DOHH2 (cell line): ENCODE data around the gene SEC31A.

Experiments
- H3F3A ChIP-seq: fragments of 200-600 bp; sonication (generic), shearing (Covaris generic); 2 replicates; pipeline ENCODE4 v1.6.0; 2016; ENCODE audit warnings: antibody characterized with exemption, mild to moderate bottlenecking; ENCODE audit not compliant: control insufficient read depth, insufficient read depth
- H3K27ac ChIP-seq: fragments of 200-600 bp; sonication (generic); 2 replicates; pipeline ENCODE4 v1.5.1; 2014; ENCODE audit warnings: low read depth, mild to moderate bottlenecking, low read length, moderate library complexity
- H3K27me3 ChIP-seq: fragments of 200-600 bp; sonication (generic); 2 replicates; pipeline ENCODE4 v1.6.1; 2014; ENCODE audit warnings: mild to moderate bottlenecking, low read length, mixed read lengths; ENCODE audit not compliant: control insufficient read depth
- H3K36me3 ChIP-seq: fragments of 200-600 bp; sonication (generic); 2 replicates; pipeline ENCODE4 v1.6.1; 2014; ENCODE audit warnings: mild to moderate bottlenecking, low read length, moderate library complexity, mixed read lengths; ENCODE audit not compliant: control insufficient read depth
- H3K4me1 ChIP-seq: fragments of 200-600 bp; sonication (generic); 2 replicates; pipeline ENCODE4 v1.6.1; 2014; ENCODE audit warnings: mild to moderate bottlenecking, low read length, mixed read lengths; ENCODE audit not compliant: control insufficient read depth
- H3K4me2 ChIP-seq: fragments of 200-600 bp; sonication (generic); 2 replicates; pipeline ENCODE4 v1.6.0; 2014; ENCODE audit warnings: mild to moderate bottlenecking, low read length, moderate library complexity
- H3K4me3 ChIP-seq: fragments of 200-600 bp; sonication (generic); 2 replicates; pipeline ENCODE4 v1.5.1; 2014; ENCODE audit warnings: mild to moderate bottlenecking, low read length, mixed read lengths
- H3K79me2 ChIP-seq: fragments of 200-600 bp; sonication (generic); 2 replicates; pipeline ENCODE4 v1.6.1; 2014; ENCODE audit warnings: mild to moderate bottlenecking, low read length, mixed read lengths; ENCODE audit not compliant: control insufficient read depth
- H3K9me2 ChIP-seq: fragments of 200-600 bp; sonication (generic); replicated peaks from 2 replicates; pipeline ENCODE4 v1.6.1; 2014; ENCODE audit warnings: mild to moderate bottlenecking, low read length, mixed read lengths; ENCODE audit not compliant: control insufficient read depth
- H3K9me3 ChIP-seq: fragments of 200-600 bp; sonication (generic); 2 replicates; pipeline ENCODE4 v1.6.1; 2014; ENCODE audit warnings: antibody characterized with exemption, low read length, mixed read lengths; ENCODE audit not compliant: control insufficient read depth, insufficient read depth
- H4K20me1 ChIP-seq: fragments of 200-600 bp; sonication (generic); 2 replicates; pipeline ENCODE4 v1.6.0; 2014; ENCODE audit warnings: low read depth, mild to moderate bottlenecking, antibody characterized with exemption, low read length, moderate library complexity; ENCODE audit not compliant: control insufficient read depth, insufficient read depth
- EZH2phosphoT487 ChIP-seq: fragments of 200-600 bp; sonication (generic); IDR thresholded peaks from 2 replicates; pipeline ENCODE4 v1.6.1; 2017; ENCODE audit warnings: borderline replicate concordance, mild to moderate bottlenecking, antibody characterized with exemption, low read length, moderate library complexity, mixed read lengths
- TF ChIP-seq, protein P1 (sequence below): fragments of 200-600 bp; sonication (generic); IDR thresholded peaks from one replicate; pipeline ENCODE4 v1.5.1; 2014; ENCODE audit warnings: antibody characterized with exemption, mild to moderate bottlenecking, low read depth, low read length; ENCODE audit not compliant: poor library complexity, severe bottlenecking

Gene SEC31A

DNA sequence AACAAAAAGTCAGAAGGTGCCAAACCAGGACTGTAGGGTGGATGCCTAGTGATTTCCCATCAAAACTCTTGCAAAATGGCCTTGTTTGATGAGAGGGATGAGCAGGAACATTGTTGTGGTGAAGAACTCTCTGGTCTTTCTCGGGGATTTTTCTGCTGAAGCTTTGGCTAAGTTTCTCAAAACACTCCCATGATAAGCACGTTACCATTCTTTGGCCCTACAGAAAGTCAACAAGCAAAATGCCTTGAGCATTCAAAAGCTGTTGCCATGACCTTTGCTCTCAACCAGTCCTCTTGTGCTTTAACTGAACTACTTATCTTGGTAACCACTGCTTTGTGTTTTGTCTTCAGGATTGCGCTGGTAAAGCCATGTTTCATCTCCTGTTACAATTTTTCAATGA, 3.0 kb upstream of the SEC31A start:
- H3K4me1 ChIP-seq = peaks cover 61% of the 10 kb centered on the region
- no peak overlapping the region for H3K4me2 ChIP-seq
- H3K27me3 ChIP-seq = no peaks in the 10 kb centered on the region
- H3F3A ChIP-seq = peaks cover 51% of the 10 kb centered on the region
- H4K20me1 ChIP-seq = peaks cover 16% of the 10 kb centered on the region
- H3K79me2 ChIP-seq = peaks cover 84% of the 10 kb centered on the region
- H3K27ac ChIP-seq = no peak overlapping the region
- no peaks in the 10 kb centered on the region for H3K9me3 ChIP-seq
- peaks cover 69% of the 10 kb centered on the region for H3K36me3 ChIP-seq
- no peaks in the 10 kb centered on the region for H3K9me2 ChIP-seq
- no peak for TF ChIP-seq EZH2phosphoT487
- TF ChIP-seq, protein P1, sequence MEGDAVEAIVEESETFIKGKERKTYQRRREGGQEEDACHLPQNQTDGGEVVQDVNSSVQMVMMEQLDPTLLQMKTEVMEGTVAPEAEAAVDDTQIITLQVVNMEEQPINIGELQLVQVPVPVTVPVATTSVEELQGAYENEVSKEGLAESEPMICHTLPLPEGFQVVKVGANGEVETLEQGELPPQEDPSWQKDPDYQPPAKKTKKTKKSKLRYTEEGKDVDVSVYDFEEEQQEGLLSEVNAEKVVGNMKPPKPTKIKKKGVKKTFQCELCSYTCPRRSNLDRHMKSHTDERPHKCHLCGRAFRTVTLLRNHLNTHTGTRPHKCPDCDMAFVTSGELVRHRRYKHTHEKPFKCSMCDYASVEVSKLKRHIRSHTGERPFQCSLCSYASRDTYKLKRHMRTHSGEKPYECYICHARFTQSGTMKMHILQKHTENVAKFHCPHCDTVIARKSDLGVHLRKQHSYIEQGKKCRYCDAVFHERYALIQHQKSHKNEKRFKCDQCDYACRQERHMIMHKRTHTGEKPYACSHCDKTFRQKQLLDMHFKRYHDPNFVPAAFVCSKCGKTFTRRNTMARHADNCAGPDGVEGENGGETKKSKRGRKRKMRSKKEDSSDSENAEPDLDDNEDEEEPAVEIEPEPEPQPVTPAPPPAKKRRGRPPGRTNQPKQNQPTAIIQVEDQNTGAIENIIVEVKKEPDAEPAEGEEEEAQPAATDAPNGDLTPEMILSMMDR = no peak
- H3K4me3 ChIP-seq = no peak overlapping the region

DNA sequence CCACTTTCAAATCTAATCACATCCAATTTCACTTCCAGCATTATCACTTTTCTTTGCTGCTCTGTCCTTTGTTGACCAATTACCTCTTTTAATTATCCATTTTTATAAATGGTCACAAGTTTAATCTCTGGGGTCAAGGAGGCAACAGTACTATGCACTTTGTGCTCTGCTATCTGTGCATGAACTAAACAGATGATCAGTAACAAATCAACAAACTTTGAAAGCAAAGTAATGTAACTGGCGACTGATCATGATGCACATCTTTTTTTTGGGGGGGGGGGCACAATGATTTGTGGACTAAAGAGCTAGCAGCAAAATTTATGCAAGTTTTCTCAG, 1.5 kb upstream of the SEC31A start:
- H3K79me2 ChIP-seq = peaks cover 84% of the 10 kb centered on the region
- H3F3A ChIP-seq = peaks cover 51% of the 10 kb centered on the region
- H3K4me2 ChIP-seq = peak overlapping the region; percentile 81
- H3K27ac ChIP-seq = peak overlapping the region; percentile 60; the same call in 1 of the 2 replicates
- no peak for TF ChIP-seq EZH2phosphoT487
- TF ChIP-seq, protein P1 = no peak
- H4K20me1 ChIP-seq = peaks cover 10% of the 10 kb centered on the region
- peak overlapping the region; percentile 79; the same call in 1 of the 2 replicates for H3K4me3 ChIP-seq
- no peaks in the 10 kb centered on the region for H3K9me2 ChIP-seq
- H3K4me1 ChIP-seq = peaks cover 59% of the 10 kb centered on the region
- H3K36me3 ChIP-seq = peaks cover 54% of the 10 kb centered on the region
- no peaks in the 10 kb centered on the region for H3K27me3 ChIP-seq
- H3K9me3 ChIP-seq = no peaks in the 10 kb centered on the region

DNA sequence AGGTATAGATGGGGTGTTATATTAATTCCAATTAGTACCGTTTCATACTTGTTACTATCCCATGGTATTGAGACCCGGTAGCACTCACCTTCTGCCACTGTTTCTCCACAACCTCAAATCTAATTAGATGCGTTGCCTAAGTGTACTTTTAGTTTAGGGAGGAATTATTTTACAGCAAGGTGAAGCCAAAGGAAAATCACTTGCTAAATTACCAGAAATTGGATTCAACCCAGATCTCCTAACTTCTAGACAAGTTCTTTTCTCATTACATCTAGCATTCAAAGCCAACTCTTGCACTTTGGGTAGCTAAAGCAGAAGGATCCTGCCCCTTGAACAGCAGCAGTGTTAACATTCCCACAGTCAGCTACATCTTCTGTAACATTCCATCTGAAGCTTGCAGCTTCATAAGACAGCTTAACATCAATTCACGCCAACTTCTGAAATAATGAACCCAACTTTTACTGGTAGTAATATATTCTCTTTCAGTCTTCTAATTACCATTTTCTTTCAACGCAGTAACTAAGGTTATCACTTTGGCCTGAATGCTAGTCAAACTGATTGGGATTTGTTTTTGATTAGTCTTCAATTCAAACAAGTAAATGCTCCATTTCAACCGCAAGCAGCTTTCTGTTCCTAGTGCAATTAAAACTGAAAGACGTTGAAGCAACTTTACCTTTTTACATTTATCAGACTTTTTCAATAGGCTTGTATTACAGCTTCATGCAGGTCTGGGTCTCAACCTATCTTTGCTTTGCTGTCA, 934 bp upstream of the SEC31A start:
- peak overlapping the region; percentile 81 for H3K4me2 ChIP-seq
- H3K4me1 ChIP-seq = peaks cover 53% of the 10 kb centered on the region
- H3K79me2 ChIP-seq = peaks cover 84% of the 10 kb centered on the region
- peaks cover 7% of the 10 kb centered on the region for H4K20me1 ChIP-seq
- H3K9me3 ChIP-seq = no peaks in the 10 kb centered on the region
- H3K4me3 ChIP-seq = peak overlapping the region; percentile 79
- H3K9me2 ChIP-seq = no peaks in the 10 kb centered on the region
- H3F3A ChIP-seq = peaks cover 49% of the 10 kb centered on the region
- H3K27ac ChIP-seq = peak overlapping the region; percentile 60
- no peaks in the 10 kb centered on the region for H3K27me3 ChIP-seq
- TF ChIP-seq, protein P1 = no peak
- TF ChIP-seq EZH2phosphoT487 = no peak
- peaks cover 48% of the 10 kb centered on the region for H3K36me3 ChIP-seq
